Hepatocyte (in vitro differentiated cells): ENCODE data around the gene HPS4. TPM values are rescaled to one million over a fixed set of nuclear protein-coding genes. Genes with fewer than 3 reads are reported as not detected.

Source experiments
- DNase-seq: peaks from one replicate; pipeline ENCODE4 v3.0.0-alpha.2; 2016; ENCODE audit warnings: low spot score
- H2AFZ ChIP-seq: fragments of 200-600 bp; sonication (generic); 2 replicates; pipeline ENCODE4 v1.6.0; 2016; ENCODE audit warnings: antibody characterized with exemption, mild to moderate bottlenecking
- H3K27ac ChIP-seq: fragments of 200-600 bp; sonication (generic); 2 replicates; pipeline ENCODE4 v1.5.1; 2016; ENCODE audit warnings: mild to moderate bottlenecking
- H3K27me3 ChIP-seq: fragments of 200-600 bp; sonication (generic); 2 replicates; pipeline ENCODE4 v1.6.1; 2016
- H3K36me3 ChIP-seq: fragments of 200-600 bp; sonication (generic); replicated peaks from 2 replicates; pipeline ENCODE4 v1.5.1; 2016; ENCODE audit warnings: low read depth; ENCODE audit not compliant: insufficient read depth
- H3K4me1 ChIP-seq: fragments of 200-600 bp; sonication (generic); 2 replicates; pipeline ENCODE4 v1.5.1; 2016; ENCODE audit warnings: mild to moderate bottlenecking, moderate library complexity; ENCODE audit not compliant: insufficient read depth
- H3K4me2 ChIP-seq: fragments of 200-600 bp; sonication (generic); 2 replicates; pipeline ENCODE4 v1.6.0; 2016
- H3K4me3 ChIP-seq: fragments of 200-600 bp; sonication (generic); 2 replicates; pipeline ENCODE4 v1.5.1; 2016; ENCODE audit warnings: mild to moderate bottlenecking
- H3K79me2 ChIP-seq: fragments of 200-600 bp; sonication (generic); 2 replicates; pipeline ENCODE4 v1.6.0; 2017; ENCODE audit warnings: mild to moderate bottlenecking
- H3K9me2 ChIP-seq: fragments of 200-600 bp; sonication (generic); replicated peaks from 2 replicates; pipeline ENCODE4 v1.6.0; 2017; ENCODE audit warnings: mild to moderate bottlenecking; ENCODE audit not compliant: insufficient read depth
- H3K9me3 ChIP-seq: fragments of 200-600 bp; sonication (generic); 2 replicates; pipeline ENCODE4 v1.5.1; 2016; ENCODE audit warnings: low read depth, mild to moderate bottlenecking
- H4K20me1 ChIP-seq: fragments of 200-600 bp; sonication (generic); 2 replicates; pipeline ENCODE4 v1.6.0; 2016; ENCODE audit warnings: mild to moderate bottlenecking; ENCODE audit not compliant: insufficient read depth, poor library complexity, severe bottlenecking
- EZH2 ChIP-seq: fragments of 200-600 bp; sonication (generic); IDR thresholded peaks from 2 replicates; pipeline ENCODE4 v1.6.1; 2016; ENCODE audit warnings: antibody characterized with exemption, mild to moderate bottlenecking, borderline replicate concordance
- EZH2phosphoT487 ChIP-seq: fragments of 200-600 bp; sonication (generic); IDR thresholded peaks from one replicate; pipeline ENCODE4 v1.6.1; 2018; ENCODE audit warnings: antibody characterized with exemption, mild to moderate bottlenecking, low read depth, moderate library complexity; ENCODE audit not compliant: unreplicated experiment, severe bottlenecking
- WGBS: methylation state at CpG from one replicate; pipeline ENCODE4 v1.1.6; 2016; ENCODE audit warnings: low lambda C conversion rate; ENCODE audit errors: missing lambda C conversion rate; 5-methylcytosine and 5-hydroxymethylcytosine counted together
- polyA plus RNA-seq: library from polyadenylated mRNA; unstranded; fragments of >200 nt; fragmentation: Nextera tagmentation; extraction: Ambion mirVana; gene quantifications from 2 replicates; pipeline ENCODE4 v1.2.1, GENCODE V29; 2016
- total RNA-seq: library from RNA; depleted of rRNA; stranded (reverse); fragments of >200 nt; gene quantifications from 2 replicates; pipeline ENCODE4 v1.2.3, GENCODE V29; 2014
- TF ChIP-seq, protein P1 (sequence below): fragments of 200-600 bp; sonication (generic); IDR thresholded peaks from 2 replicates; pipeline ENCODE4 v1.5.1; 2016; ENCODE audit warnings: antibody characterized with exemption, mild to moderate bottlenecking; ENCODE audit not compliant: poor library complexity

HPS4 gene
- total and polyA plus RNA-seq, 2 experiments from 2014 or later: 20.2 to 36.7 TPM

DNA sequence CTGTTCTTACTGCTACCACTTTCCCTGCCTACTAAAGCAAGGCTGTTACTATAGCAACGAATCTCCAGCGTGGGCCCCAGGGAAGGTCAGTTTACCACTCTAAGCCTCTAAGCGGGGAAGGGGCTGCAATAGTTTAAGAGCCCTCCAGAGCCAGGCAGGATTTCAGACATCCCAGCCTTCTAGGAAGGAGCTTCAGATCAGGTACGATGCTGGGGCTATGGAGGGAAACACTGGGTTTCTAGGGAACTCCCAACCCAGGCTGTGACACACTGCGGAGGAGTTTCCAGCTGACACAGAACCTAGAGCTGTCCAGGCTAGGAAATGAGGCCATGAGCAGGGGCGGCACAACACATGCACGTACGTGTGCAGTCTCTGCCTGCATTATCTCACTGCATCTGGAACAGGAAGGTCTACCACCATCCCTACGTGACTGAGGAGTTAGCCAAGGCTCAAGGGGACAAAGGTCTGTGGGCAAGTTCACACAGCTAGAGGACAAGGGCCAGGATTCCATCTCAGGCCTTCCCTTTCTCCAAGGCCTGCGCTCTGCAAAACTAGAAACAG is 20.4 kb downstream of the HPS4 start:
- peaks cover 3% of the 10 kb centered on the region for H3K36me3 ChIP-seq
- H3K27ac ChIP-seq: peak overlapping the region; percentile 44
- 76% methylated on average over 10 of the region's 10 CpGs for WGBS

DNA sequence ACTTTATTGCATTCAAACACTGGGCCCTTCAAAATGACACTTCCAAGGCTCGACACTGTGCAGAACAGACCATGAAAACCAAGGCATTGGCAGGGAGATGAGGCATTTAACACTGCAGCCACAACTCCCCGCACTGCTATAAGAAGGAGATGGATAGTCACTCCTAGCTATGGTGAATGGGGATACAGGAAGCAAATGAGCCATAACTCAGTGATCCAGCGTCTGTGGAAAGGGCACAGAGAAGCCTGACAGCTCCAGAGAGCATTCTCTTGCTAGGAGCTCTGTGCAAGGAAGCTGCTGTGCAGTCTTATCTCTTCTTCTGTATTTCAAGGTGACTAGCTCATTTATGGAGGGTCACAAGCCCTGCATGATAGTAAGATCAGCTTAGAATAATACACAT is 20.9 kb downstream of the HPS4 start:
- H3K9me2 ChIP-seq: no peaks in the 10 kb centered on the region
- no peak overlapping the region for H3K4me2 ChIP-seq
- peak overlapping the region; percentile 44 for H3K27ac ChIP-seq
- H4K20me1 ChIP-seq: peaks cover 7% of the 10 kb centered on the region
- H3K79me2 ChIP-seq: peaks cover 19% of the 10 kb centered on the region
- no peaks in the 10 kb centered on the region for H3K9me3 ChIP-seq
- no peak overlapping the region for H3K4me3 ChIP-seq
- peaks cover 4% of the 10 kb centered on the region for H3K4me1 ChIP-seq
- WGBS: 86% methylated on average over 3 of the region's 3 CpGs
- no peak for DNase-seq
- peaks cover 3% of the 10 kb centered on the region for H3K36me3 ChIP-seq
- H3K27me3 ChIP-seq: no peaks in the 10 kb centered on the region
- H2AFZ ChIP-seq: no peak overlapping the region
- TF ChIP-seq EZH2phosphoT487: no peak
- no peak for TF ChIP-seq EZH2
- TF ChIP-seq, protein P1, sequence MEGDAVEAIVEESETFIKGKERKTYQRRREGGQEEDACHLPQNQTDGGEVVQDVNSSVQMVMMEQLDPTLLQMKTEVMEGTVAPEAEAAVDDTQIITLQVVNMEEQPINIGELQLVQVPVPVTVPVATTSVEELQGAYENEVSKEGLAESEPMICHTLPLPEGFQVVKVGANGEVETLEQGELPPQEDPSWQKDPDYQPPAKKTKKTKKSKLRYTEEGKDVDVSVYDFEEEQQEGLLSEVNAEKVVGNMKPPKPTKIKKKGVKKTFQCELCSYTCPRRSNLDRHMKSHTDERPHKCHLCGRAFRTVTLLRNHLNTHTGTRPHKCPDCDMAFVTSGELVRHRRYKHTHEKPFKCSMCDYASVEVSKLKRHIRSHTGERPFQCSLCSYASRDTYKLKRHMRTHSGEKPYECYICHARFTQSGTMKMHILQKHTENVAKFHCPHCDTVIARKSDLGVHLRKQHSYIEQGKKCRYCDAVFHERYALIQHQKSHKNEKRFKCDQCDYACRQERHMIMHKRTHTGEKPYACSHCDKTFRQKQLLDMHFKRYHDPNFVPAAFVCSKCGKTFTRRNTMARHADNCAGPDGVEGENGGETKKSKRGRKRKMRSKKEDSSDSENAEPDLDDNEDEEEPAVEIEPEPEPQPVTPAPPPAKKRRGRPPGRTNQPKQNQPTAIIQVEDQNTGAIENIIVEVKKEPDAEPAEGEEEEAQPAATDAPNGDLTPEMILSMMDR: no peak

More for the DNA sequence above, 20.4 kb downstream of the HPS4 start:
- Histone ChIP-seq H3K4me2 (no peak overlapping the region), H2AFZ (no peak overlapping the region), H4K20me1 (peaks cover 7% of the 10 kb centered on the region), H3K9me3 (no peaks in the 10 kb centered on the region), H3K9me2 (no peaks in the 10 kb centered on the region), H3K79me2 (peaks cover 19% of the 10 kb centered on the region), H3K4me3 (no peak overlapping the region), H3K27me3 (no peaks in the 10 kb centered on the region), H3K4me1 (peaks cover 4% of the 10 kb centered on the region)
- peak; percentile 22 for DNase-seq
- TF ChIP-seq EZH2 (no peak), EZH2phosphoT487 (no peak)
- TF ChIP-seq, protein P1: no peak

DNA sequence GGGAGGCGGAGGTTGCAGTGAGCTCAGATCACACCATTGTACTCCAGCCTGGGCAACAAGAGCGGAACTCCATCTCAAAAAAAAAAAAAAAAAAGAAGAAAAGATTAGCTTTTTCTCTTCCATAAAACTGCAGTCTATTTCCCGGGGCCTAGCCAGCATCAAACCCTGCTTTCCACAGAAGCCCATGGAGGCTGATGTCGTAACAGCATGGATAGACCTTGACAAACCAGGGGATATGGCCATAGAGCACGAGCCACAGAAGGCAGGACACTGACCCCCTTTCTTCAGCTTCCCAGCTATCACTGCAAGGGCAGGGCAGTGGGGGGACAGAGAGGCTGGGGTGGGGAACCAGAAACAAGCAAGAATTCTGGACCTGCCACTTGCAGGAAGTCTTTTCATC is 21.5 kb downstream of the HPS4 start:
- Histone ChIP-seq H3K4me1 (peaks cover 4% of the 10 kb centered on the region), H4K20me1 (peaks cover 7% of the 10 kb centered on the region), H3K27ac (no peak overlapping the region), H3K9me2 (no peaks in the 10 kb centered on the region), H3K79me2 (peaks cover 19% of the 10 kb centered on the region), H3K9me3 (no peaks in the 10 kb centered on the region), H2AFZ (no peak overlapping the region), H3K4me2 (no peak overlapping the region), H3K27me3 (no peaks in the 10 kb centered on the region), H3K4me3 (no peak overlapping the region), H3K36me3 (no peaks in the 10 kb centered on the region)
- TF ChIP-seq EZH2: no peak
- TF ChIP-seq EZH2phosphoT487: no peak
- TF ChIP-seq, protein P1: no peak
- WGBS: 91% methylated on average over 5 of the region's 5 CpGs
- no peak for DNase-seq
